Fibroblast of villous mesenchyme (primary cell): ENCODE data around the gene CPSF3. TPM values are rescaled to one million over a fixed set of nuclear protein-coding genes. Genes with fewer than 3 reads are reported as not detected.

Experiments used
- DNase-seq: peaks from one replicate; pipeline ENCODE4 v3.0.0-alpha.2; 2010; ENCODE audit warnings: low read depth
- H3K4me3 ChIP-seq: 2 replicates; pipeline ENCODE4 v1.5.1; 2011; ENCODE audit warnings: low read depth, mild to moderate bottlenecking, low read length
- total RNA-seq: library from RNA; depleted of rRNA; stranded (reverse); fragments of >200 nt; gene quantifications from 2 replicates; pipeline ENCODE4 v1.2.3, GENCODE V29; 2012
- TF ChIP-seq, protein P1 (sequence below): IDR thresholded peaks from 2 replicates; pipeline ENCODE4 v1.5.1; 2012; ENCODE audit warnings: low read depth, mild to moderate bottlenecking, low read length; ENCODE audit not compliant: insufficient read depth

CPSF3 gene
- total RNA-seq, 1 donor: 68.2 TPM

DNA sequence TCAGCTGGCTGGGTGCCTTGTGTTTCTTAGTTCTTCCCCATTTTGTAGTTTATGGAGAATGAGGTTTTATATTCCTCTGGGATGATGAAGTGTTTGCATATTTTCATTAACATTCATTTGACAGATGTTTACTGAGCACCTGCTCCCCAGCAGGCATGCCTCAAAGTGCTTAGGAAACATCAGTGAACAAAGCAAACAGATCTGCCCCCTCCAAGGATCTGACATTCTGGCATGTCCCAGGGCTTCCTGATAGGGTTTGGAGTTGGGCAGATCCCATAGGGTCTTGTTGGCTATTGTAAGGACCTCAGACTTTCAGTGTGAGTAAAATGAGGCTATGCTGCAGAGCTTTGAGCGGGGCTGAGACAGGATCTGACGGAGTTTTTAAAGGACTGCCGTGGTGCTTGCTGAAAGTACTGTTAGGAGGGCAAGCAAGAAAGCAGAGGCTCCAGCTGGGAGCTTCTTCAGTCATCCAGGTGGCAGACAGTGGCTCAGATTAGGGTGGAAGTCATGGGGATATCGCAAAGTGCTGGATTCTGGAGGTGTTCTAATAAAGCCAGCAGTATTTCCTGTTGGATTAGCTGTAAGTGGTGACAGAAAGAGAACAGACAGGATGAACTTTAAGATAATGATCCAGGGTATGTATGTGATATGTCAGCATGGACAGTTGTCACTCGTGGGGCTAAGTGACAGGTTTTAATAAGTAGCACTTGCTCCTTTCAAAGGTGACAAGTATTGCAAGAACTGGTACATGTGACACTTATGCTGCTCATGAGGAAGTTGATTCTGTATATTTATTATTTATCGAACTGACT is 39.6 kb downstream of the CPSF3 start:
- no peak for DNase-seq
- H3K4me3 ChIP-seq: no peak overlapping the region
- TF ChIP-seq, protein P1, sequence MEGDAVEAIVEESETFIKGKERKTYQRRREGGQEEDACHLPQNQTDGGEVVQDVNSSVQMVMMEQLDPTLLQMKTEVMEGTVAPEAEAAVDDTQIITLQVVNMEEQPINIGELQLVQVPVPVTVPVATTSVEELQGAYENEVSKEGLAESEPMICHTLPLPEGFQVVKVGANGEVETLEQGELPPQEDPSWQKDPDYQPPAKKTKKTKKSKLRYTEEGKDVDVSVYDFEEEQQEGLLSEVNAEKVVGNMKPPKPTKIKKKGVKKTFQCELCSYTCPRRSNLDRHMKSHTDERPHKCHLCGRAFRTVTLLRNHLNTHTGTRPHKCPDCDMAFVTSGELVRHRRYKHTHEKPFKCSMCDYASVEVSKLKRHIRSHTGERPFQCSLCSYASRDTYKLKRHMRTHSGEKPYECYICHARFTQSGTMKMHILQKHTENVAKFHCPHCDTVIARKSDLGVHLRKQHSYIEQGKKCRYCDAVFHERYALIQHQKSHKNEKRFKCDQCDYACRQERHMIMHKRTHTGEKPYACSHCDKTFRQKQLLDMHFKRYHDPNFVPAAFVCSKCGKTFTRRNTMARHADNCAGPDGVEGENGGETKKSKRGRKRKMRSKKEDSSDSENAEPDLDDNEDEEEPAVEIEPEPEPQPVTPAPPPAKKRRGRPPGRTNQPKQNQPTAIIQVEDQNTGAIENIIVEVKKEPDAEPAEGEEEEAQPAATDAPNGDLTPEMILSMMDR: no peak

DNA sequence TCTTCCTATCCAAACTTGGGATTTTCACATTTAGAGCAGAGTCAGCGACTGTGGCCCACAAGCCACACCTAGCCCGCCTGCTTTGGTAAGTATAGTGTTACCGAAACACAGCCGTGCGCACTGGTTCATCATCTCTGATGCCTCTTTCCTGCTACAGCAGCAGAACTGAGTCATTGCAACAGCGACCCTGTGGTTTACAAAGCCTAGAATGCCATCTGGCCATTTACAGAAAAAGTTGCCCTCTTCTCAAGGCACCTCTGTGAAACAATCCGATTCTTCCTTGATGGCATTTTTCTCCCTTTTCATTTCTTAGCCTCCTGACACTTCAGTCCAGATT is 40.2 kb downstream of the CPSF3 start:
- DNase-seq: no peak
- H3K4me3 ChIP-seq: no peak overlapping the region
- TF ChIP-seq, protein P1: no peak

DNA sequence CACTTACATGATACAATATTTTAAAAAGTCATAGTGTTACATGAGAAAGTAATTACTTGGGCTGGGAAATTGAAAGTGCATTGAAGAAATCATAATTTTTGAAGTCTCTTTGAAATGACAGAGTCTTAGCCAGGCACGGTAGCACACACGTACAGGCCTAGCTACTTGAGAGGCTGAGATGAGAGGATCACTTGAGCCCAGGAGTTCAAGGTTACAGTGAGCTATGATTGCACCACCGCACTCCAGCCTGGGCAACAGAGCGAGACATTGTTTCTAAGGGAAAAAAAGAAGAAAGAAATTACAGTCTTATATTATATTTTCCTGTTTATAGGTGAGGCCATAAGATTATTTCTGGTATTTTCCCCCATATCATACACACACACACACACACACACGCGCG is 41.7 kb downstream of the CPSF3 start:
- no peak for DNase-seq
- TF ChIP-seq, protein P1: no peak
- no peak overlapping the region for H3K4me3 ChIP-seq

DNA sequence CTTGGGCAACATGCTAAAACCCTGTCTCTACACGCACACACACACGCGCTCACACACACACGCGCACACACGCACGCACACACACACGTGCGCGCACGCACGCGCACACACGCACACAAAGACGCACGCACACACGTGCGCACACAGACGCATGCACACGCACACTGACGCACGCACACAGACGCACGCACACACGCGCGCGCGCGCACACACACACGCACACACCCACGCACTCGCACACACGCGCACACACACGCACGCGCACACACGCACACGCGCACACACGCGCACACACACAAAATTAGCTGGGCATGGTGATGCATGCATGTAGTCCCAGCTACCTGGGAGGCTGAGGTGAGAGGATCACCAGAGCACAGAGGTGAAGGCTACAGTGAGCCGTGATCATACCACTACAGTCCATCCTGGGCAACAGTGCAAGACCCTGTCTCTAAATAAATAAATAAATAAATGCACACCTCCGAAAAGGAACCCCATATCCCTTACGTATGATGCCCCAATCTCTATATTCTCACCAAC is 42.8 kb downstream of the CPSF3 start:
- TF ChIP-seq, protein P1: no peak
- no peak for DNase-seq
- no peak overlapping the region for H3K4me3 ChIP-seq

- TF ChIP-seq, protein P1: no peak
- DNase-seq: no peak
- no peak overlapping the region for H3K4me3 ChIP-seq
Measured at GRCh38 chr2:9467687-9468086, 44.2 kb downstream of the CPSF3 start.

GRCh38 chr2:9471206-9471605 is 47.8 kb downstream of the CPSF3 start:
- DNase-seq: no peak
- no peak overlapping the region for H3K4me3 ChIP-seq
- TF ChIP-seq, protein P1: no peak
